Mesenteric fat pad (tissue), 1 donor: ENCODE measurements around the gene ZNF607. TPM values are rescaled to one million over a fixed set of nuclear protein-coding genes. Genes with fewer than 3 reads are reported as not detected.
"Not testable (repeated sequence)": the region's sequence is repeated elsewhere in the genome, so short reads cannot be mapped to it uniquely, and the experiment has no call there.

Experiments
- DNase-seq: peaks from one replicate; pipeline ENCODE4 v3.0.0-alpha.2; 2020; ENCODE audit warnings: low spot score
- long read RNA-seq: library from polyadenylated mRNA; unstranded; transcript quantifications from one replicate; pipeline ENCODE4 v2.0.0, GENCODE V29; 2020
- total RNA-seq: library from RNA; stranded (reverse); fragmentation: NEBNext Ultra II Directional; extraction: Animal tissue kit (Norgen Biotek cat#: 25700); gene quantifications from one replicate; pipeline ENCODE4 v1.2.1, GENCODE V29; 2021
- donor health status: DM: yes; HTN: yes; CAD: no.

ZNF607 gene
- total RNA-seq: 2.8 TPM
- long read RNA-seq: 0 reads

- DNase-seq: peak; percentile 95
Measured at GRCh38 chr19:37719111-37719926, at the start of gene ZNF607. ZNF607 (minus strand) TSS chr19:37719761; CDS start chr19:37711618, 8,143 bp downstream.

GRCh38 chr19:37763488-37763887 is 43.9 kb upstream of the ZNF607 start:
- DNase-seq: no peak

DNA sequence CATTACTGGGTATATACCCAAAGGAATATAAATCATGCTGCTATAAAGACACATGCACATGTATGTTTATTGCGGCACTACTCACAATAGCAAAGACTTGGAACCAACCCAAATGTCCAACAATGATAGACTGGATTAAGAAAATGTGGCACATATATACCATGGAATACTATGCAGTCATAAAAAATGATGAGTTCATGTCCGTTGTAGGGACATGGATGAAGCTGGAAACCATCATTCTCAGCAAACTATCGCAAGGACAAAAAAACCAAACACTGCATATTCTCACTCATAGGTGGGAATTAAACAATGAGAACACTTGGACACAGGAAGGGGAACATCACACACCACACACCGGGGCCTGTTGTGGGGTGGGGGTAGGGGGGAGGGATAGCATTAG is 38.1 kb upstream of the ZNF607 start:
- not testable (repeated sequence) for DNase-seq

- DNase-seq: no peak
Measured at GRCh38 chr19:37738371-37738770, 18.8 kb upstream of the ZNF607 start.

- no peak for DNase-seq
Measured at GRCh38 chr19:37725181-37725580, 5.6 kb upstream of the ZNF607 start.

DNA sequence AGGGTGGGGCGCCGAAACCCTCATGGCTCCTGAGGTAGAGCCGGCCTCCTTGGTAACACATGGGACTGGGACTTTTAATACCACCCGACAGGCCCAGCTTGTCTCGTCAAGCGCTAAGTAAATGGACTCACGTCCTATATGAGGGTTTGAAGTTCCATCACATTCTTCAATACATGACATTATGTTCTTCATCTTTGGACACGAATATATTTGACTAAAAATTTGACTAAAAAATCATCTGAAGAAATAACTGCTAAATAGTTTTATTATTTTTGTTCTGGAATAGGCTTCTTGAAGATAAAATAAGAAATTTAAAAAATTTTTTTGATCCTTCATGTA is 335 bp upstream of the ZNF607 start:
- DNase-seq: no peak

- DNase-seq: no peak
Measured at GRCh38 chr19:37718304-37718703, 1.3 kb downstream of the ZNF607 start.

GRCh38 chr19:37716140-37716539 is 3.4 kb downstream of the ZNF607 start:
- no peak for DNase-seq

GRCh38 chr19:37706052-37706605 is 13.4 kb downstream of the ZNF607 start:
- DNase-seq: no peak

- DNase-seq: no peak
Measured at GRCh38 chr19:37699057-37699456, 20.5 kb downstream of the ZNF607 start.

GRCh38 chr19:37698216-37698615 is 21.3 kb downstream of the ZNF607 start:
- DNase-seq: no peak

DNA sequence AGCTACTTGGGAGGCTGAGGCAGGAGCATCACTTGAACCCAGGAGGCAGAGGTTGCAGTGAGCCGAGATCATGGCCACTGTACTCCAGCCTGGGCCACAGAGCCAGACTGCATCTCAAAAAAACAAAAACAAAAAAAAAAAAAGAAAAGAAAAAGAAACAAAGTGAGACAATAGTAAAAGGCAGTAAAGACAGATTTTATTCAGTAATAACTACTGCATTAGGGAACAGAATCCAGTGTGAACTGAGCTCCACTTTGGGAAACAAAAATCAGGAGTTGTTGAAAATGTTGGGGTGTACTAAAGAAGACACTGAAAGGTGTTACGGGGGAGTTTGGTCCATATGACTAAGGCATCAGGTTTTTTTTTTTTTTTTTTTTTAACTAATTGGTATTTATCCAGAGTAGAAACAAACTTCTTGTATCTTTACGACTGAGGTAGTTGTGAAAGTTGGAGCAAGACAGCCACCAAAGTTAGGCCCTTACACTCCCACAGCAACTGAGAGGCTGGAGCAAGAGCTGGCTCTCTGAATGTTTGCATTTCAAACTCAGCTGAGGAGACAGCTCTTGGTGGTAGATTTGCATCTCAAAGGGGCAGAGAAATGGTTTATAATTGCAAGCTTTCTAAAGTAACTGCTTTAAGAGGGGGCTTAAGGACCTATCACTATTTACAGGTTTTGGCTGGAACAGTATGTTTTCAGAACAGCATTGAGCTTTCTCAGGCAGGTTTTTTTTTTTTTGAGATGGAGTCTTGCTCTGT is 24.2 kb downstream of the ZNF607 start:
- no peak for DNase-seq

DNA sequence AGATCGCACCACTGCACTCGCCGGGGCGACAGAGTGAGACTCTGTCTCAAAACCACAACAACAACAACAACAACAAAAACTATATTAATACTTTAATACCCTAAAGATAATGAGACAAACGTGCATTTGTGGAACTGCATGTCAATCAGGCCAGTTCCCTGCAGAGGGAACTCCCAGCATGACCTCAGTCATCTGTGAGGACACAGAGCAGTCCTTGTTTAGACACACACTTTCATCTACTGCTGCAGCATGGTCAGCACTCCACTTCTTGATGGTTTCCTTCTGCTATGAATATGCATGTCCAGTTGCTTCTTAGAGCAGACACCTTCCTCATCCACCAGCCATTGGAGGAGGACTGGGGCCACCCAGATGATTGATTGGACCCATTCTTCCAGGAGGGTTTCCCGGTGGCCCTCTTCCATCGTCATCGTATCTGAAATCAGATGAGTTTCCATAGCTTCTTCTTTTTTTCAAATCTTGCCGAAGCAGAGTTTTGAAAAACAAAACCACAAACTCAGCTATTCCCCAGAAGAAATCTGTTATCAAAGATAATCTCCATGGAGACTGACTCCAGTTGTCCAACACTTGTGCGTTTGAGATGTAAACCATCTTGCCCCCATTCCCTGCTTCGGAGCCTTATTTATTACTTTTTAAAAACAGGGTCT is 26.5 kb downstream of the ZNF607 start:
- no peak for DNase-seq

GRCh38 chr19:37691881-37692504 is 27.6 kb downstream of the ZNF607 start:
- DNase-seq: peak; percentile 93

- no peak for DNase-seq
Measured at GRCh38 chr19:37683520-37683919, 36.0 kb downstream of the ZNF607 start.

DNA sequence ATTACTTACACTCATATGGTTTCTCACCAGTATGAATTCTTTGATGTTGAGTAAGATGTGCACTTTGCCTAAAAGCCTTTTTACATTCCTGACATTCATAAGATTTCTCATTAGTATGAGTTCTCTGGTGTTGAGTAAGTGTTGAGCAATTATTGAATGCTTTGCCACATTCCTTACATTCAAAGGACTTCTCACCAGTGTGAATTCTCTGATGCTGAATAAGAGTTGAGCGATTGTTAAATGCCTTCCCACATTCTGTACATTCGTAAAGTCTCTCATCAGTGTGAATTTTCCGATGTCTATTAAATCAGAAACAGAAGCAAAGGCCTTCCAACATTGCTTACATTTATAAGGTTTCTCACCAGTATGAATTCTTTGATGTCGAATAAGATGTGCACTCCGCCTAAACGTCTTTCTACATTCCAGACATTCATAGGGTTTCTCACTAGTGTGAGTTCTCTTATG is 50.1 kb downstream of the ZNF607 start:
- no peak for DNase-seq

- DNase-seq: not testable (repeated sequence)
Measured at GRCh38 chr19:37657157-37657556, 62.4 kb downstream of the ZNF607 start.

DNA sequence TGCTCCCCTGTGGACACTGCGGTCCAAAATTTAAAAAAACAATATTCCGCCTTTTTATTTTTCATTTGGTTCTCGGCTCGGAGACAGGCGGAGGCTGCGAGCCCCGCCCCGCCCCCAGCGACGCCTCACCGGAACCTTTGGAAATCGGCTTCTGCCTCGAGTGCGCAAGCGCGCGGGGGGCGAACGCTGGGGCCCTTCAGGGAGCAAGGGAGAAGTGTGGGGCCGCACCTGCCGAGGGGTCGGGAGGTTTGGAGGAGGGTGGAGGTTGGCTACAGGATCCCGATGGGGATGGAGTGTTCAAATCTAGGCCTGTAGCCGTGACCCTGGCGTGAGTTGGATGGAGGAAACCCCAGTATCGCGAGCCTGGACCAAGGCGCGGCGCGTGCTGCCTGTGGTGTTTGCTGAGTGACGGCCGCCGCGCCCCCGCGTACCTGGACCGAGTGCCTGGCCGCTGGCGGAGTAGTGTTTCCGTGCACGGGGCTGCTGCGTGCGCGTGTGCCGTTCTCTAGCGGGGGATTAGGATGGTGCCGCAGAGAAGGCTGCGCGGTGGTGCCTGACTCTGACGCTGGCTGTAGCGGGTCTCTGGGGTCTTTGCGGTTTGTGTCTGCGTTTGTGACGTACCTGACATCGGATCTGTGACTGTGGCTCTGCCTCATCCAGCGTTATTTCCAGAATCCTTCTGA is 63.7 kb downstream of the ZNF607 start:
- peak; percentile 92 for DNase-seq

GRCh38 chr19:37655301-37655688 is 64.3 kb downstream of the ZNF607 start, which contains the start of gene ZFP30:
ZFP30 (minus strand) TSS chr19:37655465; CDS start chr19:37647822, 7,643 bp downstream.
- peak; percentile 94 for DNase-seq

DNA sequence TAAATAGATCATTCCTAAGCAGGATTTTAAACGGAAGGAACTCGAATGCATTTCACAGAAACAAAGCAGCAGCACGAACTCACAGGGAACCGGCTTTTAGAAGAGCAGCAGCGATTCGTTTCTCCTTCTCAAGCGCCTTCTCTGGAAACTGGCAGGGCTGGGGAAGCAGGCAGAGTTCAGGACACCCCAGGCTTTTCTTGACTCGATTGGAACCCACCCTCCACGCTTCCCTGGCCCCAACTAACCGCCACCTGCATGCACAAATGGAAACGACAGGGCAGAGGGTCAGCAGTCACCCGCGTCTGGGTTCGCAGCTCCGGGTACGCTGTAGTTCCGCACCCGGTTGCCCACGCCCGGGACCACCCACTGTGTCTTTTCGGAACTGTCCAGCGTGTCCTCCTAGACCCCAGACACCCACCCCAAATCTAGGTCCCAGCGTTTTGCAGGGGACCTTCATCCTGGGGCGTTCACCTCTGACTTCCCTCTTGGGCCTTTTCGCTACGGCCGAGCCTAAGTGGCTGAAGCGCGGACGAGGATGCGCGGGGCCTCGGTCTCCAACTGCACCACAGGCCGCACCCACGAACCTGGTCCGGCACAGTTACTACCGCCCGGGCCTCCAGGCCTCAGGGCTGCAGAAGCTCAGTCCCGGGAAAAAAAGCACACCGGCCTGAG is 64.8 kb downstream of the ZNF607 start:
- no peak for DNase-seq
